Measurements from ENCODE around the gene DIO3.

DNA sequence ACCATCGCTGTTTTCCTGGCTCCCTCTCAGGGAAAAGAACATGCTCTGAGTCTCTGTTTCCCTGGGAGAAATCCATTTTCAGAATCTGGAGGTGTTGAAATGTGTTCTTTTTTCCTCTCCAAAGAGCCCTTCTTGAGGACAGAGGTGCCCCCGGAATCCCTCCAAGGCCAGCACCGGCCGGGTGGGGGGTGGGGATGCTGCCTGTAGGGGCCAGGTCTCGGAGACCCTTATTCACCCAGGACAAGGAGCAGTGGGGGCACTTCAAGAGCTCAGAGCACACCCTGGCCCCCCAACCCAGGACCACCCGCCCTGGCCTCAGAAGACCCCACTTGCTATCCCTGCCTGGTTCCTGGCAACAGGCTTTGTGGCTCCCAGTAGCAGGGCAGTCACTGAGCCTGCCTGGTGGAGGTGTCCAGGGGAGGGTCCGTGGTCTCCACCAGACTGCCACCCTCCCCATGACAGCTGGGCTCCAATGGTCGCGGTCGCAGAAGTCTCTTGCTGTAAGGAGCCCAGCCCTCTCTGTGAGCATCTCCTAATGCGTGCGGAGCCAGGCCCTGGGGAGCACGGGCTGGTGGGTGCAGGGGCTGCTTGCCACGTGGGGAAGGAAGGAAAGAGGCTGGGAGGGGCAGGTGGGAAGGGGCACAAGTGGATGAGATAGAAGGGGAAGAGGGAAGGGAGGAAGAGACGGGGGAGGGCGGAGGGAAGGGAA lies 13.2 kb upstream of the DIO3 start:
- TF ChIP-seq, protein P1, sequence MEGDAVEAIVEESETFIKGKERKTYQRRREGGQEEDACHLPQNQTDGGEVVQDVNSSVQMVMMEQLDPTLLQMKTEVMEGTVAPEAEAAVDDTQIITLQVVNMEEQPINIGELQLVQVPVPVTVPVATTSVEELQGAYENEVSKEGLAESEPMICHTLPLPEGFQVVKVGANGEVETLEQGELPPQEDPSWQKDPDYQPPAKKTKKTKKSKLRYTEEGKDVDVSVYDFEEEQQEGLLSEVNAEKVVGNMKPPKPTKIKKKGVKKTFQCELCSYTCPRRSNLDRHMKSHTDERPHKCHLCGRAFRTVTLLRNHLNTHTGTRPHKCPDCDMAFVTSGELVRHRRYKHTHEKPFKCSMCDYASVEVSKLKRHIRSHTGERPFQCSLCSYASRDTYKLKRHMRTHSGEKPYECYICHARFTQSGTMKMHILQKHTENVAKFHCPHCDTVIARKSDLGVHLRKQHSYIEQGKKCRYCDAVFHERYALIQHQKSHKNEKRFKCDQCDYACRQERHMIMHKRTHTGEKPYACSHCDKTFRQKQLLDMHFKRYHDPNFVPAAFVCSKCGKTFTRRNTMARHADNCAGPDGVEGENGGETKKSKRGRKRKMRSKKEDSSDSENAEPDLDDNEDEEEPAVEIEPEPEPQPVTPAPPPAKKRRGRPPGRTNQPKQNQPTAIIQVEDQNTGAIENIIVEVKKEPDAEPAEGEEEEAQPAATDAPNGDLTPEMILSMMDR (conservative IDR thresholded peaks at IDR 0.05; ENCODE audit: low read depth, low read length) = no peak
- TF ChIP-seq NFE2L2 (IDR thresholded peaks at IDR 0.05; ENCODE audit: low read depth, low read length) (no peak), POLR2A (IDR thresholded peaks at IDR 0.05; ENCODE audit: low read depth, low read length) (no peak), CEBPB (IDR thresholded peaks at IDR 0.05; ENCODE audit: low read depth, low read length) (no peak), RAD21 (IDR thresholded peaks at IDR 0.05; ENCODE audit: low read length) (no peak), BHLHE40 (IDR thresholded peaks at IDR 0.05; ENCODE audit: low read depth, low read length) (no peak), MXI1 (IDR thresholded peaks at IDR 0.05; ENCODE audit: borderline replicate concordance, low read depth, low read length) (no peak), RCOR1 (IDR thresholded peaks at IDR 0.05; ENCODE audit: insufficient replicate concordance, low read length) (no peak), SMC3 (IDR thresholded peaks at IDR 0.05; ENCODE audit: low read depth, low read length) (no peak), CHD1 (IDR thresholded peaks at IDR 0.05; ENCODE audit: low read depth, low read length) (no peak)
- TF ChIP-seq, protein P2, sequence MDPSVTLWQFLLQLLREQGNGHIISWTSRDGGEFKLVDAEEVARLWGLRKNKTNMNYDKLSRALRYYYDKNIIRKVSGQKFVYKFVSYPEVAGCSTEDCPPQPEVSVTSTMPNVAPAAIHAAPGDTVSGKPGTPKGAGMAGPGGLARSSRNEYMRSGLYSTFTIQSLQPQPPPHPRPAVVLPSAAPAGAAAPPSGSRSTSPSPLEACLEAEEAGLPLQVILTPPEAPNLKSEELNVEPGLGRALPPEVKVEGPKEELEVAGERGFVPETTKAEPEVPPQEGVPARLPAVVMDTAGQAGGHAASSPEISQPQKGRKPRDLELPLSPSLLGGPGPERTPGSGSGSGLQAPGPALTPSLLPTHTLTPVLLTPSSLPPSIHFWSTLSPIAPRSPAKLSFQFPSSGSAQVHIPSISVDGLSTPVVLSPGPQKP (IDR thresholded peaks at IDR 0.05; ENCODE audit: borderline replicate concordance, low read depth, low read length) = no peak
- TF ChIP-seq, protein P3, sequence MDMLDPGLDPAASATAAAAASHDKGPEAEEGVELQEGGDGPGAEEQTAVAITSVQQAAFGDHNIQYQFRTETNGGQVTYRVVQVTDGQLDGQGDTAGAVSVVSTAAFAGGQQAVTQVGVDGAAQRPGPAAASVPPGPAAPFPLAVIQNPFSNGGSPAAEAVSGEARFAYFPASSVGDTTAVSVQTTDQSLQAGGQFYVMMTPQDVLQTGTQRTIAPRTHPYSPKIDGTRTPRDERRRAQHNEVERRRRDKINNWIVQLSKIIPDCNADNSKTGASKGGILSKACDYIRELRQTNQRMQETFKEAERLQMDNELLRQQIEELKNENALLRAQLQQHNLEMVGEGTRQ (IDR thresholded peaks at IDR 0.05; ENCODE audit: low read depth, low read length) = no peak

Data from IMR-90 (cell line).